ENCODE measurements around the gene GRIN1. TPM values are rescaled to one million over a fixed set of nuclear protein-coding genes. Genes with fewer than 3 reads are reported as not detected.

Gene GRIN1
- total RNA-seq, result under 1 TPM in 1 of 2 experiments, not detected in 1; 0.06 TPM

DNA sequence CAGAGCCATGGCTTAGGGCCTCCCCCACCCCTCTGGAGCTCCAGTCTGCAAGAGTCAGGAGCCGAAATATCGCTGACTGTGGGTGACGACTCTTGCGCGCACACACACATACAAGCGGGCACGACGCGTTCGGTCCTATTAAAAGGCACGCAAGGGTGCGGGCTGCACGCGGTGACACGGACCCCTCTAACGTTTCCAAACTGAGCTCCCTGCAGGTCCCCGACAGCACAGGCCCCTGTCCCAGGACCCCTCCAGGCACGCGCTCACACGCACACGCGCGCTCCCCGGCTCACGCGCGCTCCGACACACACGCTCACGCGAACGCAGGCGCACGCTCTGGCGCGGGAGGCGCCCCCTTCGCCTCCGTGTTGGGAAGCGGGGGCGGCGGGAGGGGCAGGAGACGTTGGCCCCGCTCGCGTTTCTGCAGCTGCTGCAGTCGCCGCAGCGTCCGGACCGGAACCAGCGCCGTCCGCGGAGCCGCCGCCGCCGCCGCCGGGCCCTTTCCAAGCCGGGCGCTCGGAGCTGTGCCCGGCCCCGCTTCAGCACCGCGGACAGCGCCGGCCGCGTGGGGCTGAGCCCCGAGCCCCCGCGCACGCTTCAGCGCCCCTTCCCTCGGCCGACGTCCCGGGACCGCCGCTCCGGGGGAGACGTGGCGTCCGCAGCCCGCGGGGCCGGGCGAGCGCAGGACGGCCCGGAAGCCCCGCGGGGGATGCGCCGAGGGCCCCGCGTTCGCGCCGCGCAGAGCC lies at the start of gene GRIN1:
Gene GRIN1, plus strand, starts transcription at position 433 of the 746 bp plus-strand sequence. CDS start 333 bp downstream, outside the sequence.
- ChIA-PET POLR2A (no interaction called here), CTCF (interaction anchor here (0.9 to 1.4 kb wide), 2 partner anchors 37 to 50 kb away, joined by 3 to 4 read pairs; no protein-coding TSS in a partner anchor)

DNA sequence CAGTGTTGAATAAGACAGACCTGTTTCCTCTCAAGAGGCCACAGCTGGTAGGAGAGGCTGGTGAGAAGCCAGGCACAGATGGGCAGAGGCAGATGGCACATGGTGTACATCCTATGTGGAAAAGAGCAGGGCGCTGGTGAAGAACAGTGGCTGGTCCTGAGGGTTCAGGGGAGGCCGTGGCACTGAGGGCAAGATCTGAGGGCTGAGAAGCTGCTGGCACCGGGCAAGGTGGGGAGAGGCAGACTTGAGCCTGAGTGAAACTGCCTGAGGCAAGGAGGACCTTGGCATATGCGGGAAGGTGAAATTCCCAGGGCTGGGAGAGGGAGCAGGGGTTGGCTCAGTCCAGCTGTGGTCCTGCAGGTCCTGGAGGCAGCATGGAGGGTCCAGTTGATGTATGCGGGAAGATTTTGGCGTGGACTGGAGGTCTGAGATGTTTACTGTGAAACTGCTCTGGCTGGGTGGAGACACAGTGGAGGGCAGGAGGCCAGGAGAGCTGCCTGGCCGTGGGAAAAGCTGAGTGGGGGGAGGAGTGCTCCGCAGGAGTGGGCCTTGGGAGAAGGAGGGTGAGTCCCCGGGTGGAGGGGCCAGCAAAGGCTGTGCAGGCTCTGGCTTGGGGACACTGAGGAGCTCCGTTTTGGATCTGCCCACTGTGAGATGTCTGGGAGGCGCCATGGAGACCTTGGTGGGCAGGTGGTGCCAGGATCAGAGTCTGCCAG lies 49.6 kb upstream of the GRIN1 start:
- ChIA-PET POLR2A (interaction anchor here (1.1 kb wide), 1 partner anchor 19 kb away, joined by 3 read pairs; no protein-coding TSS in a partner anchor), CTCF (interaction anchor here (1.0 to 8.4 kb wide), 2 partner anchors 22 to 147 kb away, joined by 3 to 72 read pairs; partner anchors contain the start of gene SAPCD2)

DNA sequence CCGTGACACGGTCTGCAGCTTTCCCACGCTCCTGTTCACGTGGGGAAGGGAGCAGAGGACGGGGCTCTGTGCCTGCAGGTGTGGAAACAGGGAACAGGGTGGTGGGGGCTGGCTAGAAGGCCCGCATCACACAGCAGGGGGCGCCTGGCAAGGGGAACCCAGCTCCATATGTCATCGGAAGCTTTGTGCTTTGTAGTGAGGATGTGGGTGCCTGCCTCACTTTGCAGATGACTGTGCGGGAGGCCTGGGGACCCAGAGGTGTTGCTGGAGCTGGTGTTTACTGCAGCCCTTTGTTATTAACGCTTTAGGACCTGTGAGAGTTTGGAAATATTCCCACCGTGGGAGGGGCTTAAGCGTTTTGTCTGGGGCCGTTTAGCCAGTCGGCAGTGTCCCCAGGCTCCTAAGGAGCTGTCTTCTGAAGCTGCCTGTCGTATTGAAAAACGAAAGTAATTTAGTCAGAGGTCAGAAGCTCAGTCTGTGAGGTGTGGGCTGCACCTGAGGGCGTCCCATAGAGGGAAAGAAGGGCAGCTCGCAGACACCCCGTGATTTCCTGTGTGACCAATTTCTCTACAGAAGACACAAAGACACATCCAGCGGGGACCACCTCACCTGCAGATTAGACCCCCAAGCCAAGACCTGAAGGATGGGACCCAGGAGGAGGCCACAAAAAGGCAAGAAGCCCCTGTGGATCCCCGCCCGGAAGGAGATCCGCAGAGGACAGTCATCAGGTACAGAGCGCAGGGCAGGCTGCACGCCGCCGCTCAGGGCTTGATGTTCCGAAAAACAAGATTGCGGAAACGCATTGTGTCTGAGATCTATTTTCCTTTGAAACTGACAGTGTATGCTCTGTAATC lies 43.1 kb upstream of the GRIN1 start:
- ChIA-PET CTCF (interaction anchor here (0.5 to 2.7 kb wide), 19 partner anchors 9 to 289 kb away, joined by 3 to 15 read pairs (median 4); partner anchors contain the start of genes FUT7, MAN1B1, RABL6 and SAPCD2), POLR2A (interaction anchor here (0.6 to 2.5 kb wide), 10 partner anchors 9 to 669 kb away, joined by 3 to 33 read pairs (median 5); partner anchors contain the start of genes ANAPC2, MAN1B1, SAPCD2 and SSNA1)

GRCh38 chr9:137096785-137097546 lies 42.0 kb upstream of the GRIN1 start:
- POLR2A ChIA-PET, result interaction anchor here (1.2 to 2.5 kb wide), 5 partner anchors 11 to 72 kb away, joined by 3 to 33 read pairs (median 5); partner anchors contain the start of genes MAN1B1 and SAPCD2
- CTCF ChIA-PET, result interaction anchor here (0.6 to 2.7 kb wide), 5 partner anchors 10 to 152 kb away, joined by 3 to 15 read pairs (median 6); partner anchors contain the start of genes MAN1B1 and SAPCD2

DNA sequence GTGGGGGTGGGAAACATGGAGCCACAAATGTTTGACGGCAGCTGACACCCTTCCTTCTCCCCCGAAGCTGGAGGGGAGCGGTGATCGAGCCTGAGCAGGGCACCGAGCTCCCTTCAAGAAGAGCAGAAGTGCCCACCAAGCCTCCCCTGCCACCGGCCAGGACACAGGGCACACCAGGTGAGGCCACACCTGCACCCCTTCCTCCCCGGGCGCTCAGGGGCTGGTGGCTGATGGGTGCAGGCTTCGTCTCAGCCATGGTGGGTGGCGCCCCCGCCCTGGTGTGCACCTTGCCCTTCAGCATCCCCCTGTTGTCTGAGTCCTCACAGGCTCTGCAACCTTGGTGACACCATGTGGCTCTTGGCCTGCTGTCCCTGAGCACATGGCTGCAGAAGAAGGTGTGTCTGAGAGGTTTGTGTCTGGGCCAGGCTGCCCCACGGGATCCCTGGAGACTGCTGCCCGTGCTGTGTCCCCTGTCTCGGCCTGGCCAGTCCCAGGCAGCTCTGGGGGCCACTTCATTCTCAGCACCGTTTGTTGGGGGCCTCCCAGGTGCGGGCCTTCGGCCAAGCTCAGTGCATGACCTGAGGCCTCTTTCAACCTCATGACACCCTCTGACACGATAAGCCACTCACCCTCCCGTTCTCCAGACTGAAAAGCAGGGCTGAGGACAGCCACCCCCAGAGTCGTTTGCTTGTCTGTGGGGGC lies 41.0 kb upstream of the GRIN1 start:
- POLR2A ChIA-PET, result interaction anchor here (1.2 to 2.5 kb wide), 2 partner anchors 12 to 71 kb away, joined by 3 to 33 read pairs; partner anchors contain the start of gene MAN1B1
- CTCF ChIA-PET, result interaction anchor here (0.6 to 2.7 kb wide), 2 partner anchors 139 to 151 kb away, joined by 3 to 14 read pairs; no protein-coding TSS in a partner anchor

DNA sequence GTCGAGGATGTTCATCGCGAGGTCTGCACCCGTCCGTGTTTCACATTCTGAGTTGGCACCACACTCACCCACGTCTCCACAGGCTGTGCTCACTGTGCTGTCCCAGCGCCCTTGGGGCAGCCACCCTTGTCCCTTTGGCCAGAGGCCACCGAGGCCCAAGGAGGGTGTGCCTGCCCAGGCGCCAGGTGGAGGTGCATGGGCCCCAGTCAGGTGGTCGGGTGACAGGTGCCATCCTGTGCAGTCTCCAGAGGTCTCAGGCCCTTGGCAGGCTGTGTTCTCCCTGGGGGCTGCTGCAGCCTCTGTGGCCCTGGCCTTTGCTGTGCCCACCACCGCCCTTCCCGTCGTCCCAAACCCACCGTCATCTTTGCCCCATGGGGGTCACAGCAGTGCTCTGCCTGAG lies 39.7 kb upstream of the GRIN1 start:
- ChIA-PET CTCF (no interaction called here), POLR2A (no interaction called here)

DNA sequence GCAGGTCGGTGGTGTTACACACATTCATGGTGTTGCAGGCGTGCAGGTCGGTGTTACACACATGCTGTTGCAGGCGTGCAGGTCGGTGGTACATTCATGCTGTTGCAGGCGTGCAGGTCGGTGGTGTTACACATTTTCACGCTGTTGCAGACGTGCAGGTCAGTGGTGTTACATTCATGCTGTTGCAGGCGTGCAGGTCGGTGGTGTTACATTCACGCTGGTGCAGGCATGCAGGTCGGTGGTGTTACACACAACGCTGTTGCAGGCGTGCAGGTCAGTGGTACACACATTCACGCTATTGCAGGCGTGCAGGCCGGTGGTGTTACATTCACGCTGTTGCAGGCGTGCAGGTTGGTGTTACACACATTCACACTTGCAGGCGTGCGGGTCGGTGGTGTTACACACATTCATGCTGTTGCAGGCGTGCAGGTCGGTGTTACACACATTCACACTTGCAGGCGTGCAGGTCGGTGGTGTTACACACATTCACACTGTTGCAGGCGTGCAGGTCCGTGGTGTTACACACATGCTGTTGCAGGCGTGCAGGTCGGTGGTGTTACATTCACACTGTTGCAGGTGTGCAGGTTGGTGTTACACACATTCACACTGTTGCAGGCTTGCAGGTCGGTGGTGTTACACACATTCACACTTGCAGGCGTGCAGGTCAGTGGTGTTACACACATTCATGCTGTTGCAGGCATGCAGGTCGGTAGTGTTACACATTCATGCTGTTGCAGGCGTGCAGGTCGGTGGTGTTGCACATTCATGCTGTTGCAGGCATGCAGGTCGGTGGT lies 35.6 kb upstream of the GRIN1 start:
- ChIA-PET POLR2A (no interaction called here), CTCF (no interaction called here)

GRCh38 chr9:137105814-137106661 lies 32.9 kb upstream of the GRIN1 start:
- POLR2A ChIA-PET, result interaction anchor here (1.1 to 1.2 kb wide), 2 partner anchors 10 to 64 kb away, joined by 5 read pairs; partner anchors contain the start of gene LRRC26
- CTCF ChIA-PET, result interaction anchor here (1.2 kb wide), 1 partner anchor 121 kb away, joined by 3 read pairs; the partner anchor contains the start of gene RNF224

GRCh38 chr9:137106662-137107250 lies 32.2 kb upstream of the GRIN1 start:
- ChIA-PET POLR2A (interaction anchor here (0.8 to 1.1 kb wide), 2 partner anchors 63 to 116 kb away, joined by 3 to 5 read pairs; partner anchors contain the start of gene LRRC26), CTCF (interaction anchor here (0.8 to 1.1 kb wide), 2 partner anchors 11 to 130 kb away, joined by 3 read pairs; no protein-coding TSS in a partner anchor)

- ChIA-PET CTCF (interaction anchor here (0.8 to 1.1 kb wide), 2 partner anchors 12 to 129 kb away, joined by 3 read pairs; no protein-coding TSS in a partner anchor), POLR2A (interaction anchor here (0.8 to 1.1 kb wide), 2 partner anchors 62 to 116 kb away, joined by 3 to 5 read pairs; partner anchors contain the start of gene LRRC26)
These were observed 31.5 kb upstream of the GRIN1 start for GRCh38 chr9:137107312-137107921.

DNA sequence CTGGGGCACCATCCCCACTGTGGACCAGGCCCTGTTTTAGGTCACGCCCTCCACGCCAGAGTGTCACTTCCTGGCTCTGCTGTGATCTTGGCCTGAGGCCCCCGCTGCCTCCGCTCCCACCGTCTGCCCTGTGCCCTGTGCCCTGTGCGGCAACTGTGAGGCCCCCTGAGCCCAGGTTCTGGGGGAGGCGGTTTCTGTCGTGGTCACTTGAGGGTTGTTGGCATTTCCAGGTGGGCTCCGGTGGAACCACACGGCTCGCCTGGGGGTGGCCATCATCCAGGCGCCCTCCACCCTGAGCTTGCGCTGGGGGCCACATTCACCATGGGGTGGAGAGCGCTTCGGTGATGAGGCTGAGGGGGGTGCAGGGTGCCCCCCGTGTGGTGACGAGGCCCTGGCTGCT lies 31.0 kb upstream of the GRIN1 start:
- POLR2A ChIA-PET, result interaction anchor here (1.4 kb wide), 1 partner anchor 19 kb away, joined by 3 read pairs; no protein-coding TSS in a partner anchor
- CTCF ChIA-PET, result interaction anchor here (1.1 kb wide), 1 partner anchor 12 kb away, joined by 3 read pairs; no protein-coding TSS in a partner anchor

GRCh38 chr9:137108608-137109249 lies 30.2 kb upstream of the GRIN1 start:
- ChIA-PET CTCF (interaction anchor here (1.2 kb wide), 1 partner anchor 128 kb away, joined by 3 read pairs; no protein-coding TSS in a partner anchor), POLR2A (interaction anchor here (0.6 to 1.4 kb wide), 2 partner anchors 20 to 225 kb away, joined by 3 to 5 read pairs; no protein-coding TSS in a partner anchor)

DNA sequence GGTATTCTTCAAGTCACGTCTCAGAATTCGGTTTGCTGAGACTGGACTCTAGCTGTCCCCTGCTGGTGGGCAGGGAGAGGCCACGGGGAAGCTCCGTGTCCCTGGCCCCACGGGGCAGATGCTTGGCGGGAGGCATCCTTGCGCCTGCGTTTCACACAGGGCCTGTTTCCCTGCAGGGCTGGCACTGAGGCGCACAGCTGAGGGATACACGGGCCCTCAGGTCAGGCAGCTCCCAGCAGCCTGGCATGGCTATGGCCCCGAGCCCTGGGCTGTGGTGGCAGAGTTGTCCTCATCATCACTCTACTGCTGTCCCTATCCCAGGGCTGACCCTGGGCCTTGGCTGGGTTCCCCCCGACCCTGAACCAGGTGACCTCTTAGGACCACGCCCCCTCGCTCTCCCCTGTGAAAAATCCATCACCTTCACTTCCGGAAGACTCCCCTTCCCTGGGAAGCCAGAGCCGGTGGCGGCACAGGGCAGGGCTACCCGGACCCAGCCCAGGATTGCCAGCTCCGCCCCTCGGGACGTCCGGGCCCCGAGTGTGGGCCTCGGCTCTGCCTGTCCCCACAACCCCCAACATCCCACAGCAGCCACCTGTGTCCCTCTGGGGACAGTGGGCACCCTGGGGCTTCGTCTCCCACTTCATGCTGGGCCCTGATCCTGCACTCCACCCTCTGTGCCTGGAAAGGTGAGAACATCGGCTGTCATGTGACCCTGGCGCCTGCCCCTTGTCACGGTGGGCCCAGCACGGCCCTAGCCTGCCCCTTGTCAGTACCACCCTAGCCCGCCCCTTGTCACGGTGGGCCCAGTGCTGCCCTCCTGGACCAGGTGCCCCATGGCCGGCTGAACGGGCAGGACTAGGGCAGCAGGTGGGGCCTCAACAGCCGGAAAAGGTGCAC lies 29.5 kb upstream of the GRIN1 start:
- CTCF ChIA-PET, result interaction anchor here (0.6 to 1.2 kb wide), 2 partner anchors 10 to 127 kb away, joined by 3 to 5 read pairs; no protein-coding TSS in a partner anchor
- POLR2A ChIA-PET, result interaction anchor here (0.6 to 1.4 kb wide), 2 partner anchors 21 to 226 kb away, joined by 3 to 5 read pairs; no protein-coding TSS in a partner anchor
